HG03439 (cell line): ENCODE data around the gene ZNF160.

Experiments used
- ATAC-seq: cut with Tn5 transposase; IDR thresholded peaks from one replicate; pipeline ENCODE4 v1.9.1; 2021; ENCODE audit warnings: mild to moderate bottlenecking, moderate library complexity; ENCODE audit not compliant: unreplicated experiment

ZNF160 gene

DNA sequence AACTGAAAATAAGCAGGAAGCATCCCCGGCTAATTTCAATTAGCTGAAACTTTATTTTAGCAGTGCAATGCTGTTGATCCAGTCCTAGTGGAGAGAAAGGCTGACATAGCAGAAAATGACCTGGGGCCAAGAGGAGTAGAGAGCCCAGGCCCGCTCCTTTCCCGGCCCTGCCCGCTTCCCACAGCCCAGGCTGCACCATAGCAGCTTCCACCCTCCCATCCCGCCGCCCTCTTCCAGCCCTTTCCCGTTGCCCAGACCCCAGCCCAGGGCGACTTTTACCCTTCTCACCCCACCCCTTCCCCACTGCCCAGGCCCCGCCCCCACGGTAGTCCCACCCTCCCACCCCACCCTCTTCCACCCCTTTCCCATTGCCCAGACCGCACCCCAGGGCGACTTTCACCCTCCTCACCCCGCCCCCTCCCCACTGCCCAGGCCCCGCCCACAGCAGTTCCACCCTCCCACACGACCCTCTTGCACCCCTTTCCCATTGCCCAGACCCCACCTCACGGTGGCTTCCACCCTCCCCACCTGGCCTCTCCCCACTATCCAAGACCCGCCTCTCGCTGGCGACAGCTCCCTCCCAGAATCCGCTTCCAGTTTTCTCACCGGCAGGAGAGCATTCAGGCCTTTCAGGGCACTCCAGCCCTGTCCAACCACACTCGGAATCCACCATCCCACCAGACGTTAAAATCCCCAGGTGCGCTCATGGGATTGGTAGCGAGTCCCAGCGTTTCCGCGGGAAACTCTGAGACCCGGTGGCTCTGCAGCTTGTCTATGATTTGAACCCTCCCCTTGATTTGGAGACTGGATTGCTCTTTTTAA is 8.3 kb downstream of the ZNF160 start:
- ATAC-seq = no peak

DNA sequence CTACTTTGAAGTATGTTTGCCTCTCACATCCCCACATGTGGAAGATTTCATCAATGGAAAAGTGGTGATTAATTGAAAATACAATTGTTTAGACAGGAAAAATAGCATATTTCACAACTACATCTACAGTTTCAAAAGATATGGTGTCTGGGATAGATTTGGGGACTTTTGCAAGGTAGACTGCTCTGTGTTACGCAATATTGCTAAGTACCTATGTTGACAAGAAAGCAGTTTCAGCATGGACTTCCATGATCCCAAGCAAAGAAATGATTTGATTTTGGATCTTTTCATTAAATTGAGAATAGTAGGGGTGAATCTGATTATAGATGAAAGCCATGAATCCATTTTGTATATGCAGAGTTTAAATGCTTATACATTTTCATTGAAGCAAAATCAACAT is 10.5 kb downstream of the ZNF160 start:
- no peak for ATAC-seq

DNA sequence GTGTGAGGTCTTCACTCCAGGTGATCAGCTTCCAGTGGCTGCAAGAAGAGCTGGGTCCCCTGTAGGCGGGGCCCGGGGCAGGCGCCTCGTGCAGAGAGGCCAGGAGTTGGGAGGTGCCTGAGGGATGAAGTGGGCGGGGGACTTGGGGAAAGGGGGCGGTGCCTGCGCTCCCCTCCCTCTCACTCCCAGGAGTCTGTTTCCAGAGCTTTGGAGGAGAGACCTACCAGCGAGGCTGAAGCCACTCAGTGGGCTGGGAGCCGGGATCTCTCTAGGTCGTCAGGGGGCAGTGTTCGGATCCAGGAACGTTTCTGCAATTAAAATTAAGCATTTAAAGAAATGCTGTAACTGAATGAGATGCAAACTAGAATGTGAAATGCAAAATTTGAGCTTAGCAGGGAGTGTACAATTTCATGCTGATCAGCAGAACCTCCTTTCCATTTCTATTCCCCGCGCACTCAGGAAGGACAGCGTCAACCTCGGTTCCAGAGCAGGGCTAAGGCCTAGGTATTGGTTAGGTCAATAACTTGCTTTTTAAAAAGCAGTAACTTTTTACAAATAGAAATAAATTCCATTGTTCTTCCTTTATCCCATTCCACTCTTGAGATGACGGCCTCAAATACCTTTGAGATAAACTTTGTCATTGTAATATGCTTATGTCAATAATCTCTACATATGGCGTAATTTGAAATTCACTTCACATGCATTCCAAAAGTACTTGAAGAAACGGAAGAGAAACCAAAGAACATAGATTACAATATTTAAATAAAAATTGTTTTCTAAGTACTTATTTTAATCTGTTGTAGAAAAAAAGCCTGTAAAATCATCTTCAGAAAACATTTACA is 11.6 kb downstream of the ZNF160 start:
- ATAC-seq = no peak

DNA sequence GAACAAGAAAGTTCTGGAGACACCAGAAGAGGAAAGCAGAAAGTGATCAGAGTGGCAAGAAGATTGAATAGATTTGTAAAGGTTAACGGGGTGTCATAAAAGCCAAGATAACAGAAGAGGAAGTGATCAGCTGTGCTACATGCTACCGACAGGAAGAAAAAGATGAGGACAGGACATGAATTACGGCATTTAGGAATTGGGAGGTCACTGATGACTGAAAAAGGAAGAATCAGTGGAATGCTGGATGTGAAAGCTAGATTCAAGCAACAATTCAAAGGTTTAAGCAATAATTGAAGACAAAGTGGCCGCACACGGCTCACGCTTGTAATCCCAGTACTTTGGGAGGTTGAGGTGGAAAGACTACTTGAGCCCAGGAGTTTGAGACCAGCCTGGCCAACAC is 15.1 kb downstream of the ZNF160 start:
- ATAC-seq = no peak

DNA sequence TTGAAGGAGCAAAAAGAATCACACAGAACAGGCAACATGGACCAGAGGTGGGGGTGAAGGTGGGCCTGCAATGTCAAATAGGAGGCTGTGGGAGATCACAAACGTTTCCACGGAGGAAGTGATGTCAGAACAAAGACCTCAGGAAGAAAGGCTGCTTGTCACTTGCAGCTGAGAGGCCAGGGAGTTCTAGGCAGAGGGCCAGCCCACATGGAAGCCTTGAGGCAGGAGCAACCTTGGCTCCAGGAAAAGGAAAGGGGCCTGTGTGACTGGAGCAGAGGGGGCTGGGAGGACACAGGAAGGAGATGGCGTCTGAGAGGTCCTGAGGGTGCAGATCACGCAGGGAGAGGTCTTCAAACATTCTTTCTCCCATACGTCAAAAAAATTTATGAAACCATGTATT is 16.3 kb downstream of the ZNF160 start:
- ATAC-seq = no peak

DNA sequence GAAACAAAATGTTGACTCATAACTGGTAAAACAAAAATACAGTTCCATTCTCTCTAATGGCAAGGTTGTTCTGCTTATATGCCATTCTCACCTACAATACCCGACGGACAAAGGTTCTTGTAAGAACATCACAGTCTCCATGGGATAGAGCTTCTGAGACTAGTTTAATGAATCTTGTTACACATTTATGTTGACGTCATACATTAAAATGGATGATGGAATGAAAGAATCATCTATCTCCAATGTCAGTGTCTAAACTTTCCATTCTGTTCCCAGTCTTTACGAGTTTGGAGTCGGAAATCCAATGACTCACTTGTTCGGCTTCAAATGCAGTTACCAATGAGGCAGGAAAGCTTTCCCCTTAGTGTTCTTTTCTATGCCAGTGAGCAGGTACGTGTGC is 17.7 kb downstream of the ZNF160 start:
- ATAC-seq = no peak

DNA sequence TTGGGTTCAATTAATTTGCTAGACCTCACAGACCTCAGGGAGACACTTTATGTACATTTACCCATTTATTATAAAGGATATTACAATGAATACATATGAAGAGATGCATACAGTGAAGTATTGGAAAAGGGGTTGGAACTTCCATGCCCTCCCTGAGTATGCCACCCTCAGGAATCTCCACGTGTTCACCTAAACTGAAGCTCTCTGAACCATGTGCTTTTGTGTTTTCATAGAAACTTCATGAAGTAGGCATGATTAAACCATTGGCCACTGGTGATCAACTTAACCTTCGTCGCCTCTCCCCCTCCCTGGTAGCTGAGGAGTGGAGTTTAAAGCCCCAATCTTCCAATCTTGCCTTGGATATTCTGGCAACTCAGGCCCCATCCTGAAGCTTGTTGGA is 20.3 kb downstream of the ZNF160 start:
- no peak for ATAC-seq

DNA sequence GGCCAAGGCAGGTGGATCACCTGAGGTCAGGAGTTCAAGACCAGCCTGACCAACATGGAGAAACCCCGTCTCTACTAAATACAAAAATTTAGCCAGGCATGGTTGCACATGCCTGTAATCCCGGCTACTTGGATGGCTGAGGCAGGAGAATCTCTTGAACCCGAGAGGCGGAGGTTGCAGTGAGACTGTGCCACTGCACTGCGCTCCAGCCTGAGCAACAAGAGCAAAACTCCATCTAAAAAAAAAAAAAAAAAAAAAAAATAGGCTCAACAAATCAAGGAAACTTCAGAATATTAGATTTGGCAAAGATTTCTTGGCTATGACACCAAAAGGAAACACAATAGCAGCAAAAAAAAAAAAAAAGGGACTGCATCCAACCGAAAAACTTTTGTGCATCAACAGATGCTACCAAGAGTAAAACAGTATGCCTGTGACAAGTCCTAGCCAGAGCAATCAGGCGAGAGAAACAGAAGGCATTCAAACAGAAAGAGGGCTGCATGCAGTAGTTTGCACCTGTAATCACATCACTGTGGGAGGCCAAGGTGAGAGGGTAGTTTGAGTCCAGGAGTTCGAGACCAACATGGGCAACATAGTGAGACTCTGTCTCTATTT is 23.8 kb downstream of the ZNF160 start:
- ATAC-seq = no peak

DNA sequence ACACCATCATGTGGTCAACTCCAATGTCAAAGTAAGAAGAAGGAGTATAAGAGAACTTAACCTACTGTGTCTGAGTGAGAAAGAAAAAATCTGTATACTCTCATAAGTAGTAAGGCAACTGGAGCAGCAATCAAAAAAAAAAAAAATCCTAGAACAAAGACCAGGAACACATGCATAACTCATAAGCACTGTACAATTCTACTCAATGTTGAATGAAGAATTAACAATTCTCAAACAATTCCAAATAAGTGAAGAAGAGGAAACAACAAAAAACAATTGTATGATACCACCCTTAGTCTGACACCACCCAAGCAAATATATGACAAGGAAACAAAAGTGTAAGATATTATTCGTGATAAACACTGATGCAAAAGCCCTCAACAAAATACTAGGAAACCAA is 24.6 kb downstream of the ZNF160 start:
- no peak for ATAC-seq

DNA sequence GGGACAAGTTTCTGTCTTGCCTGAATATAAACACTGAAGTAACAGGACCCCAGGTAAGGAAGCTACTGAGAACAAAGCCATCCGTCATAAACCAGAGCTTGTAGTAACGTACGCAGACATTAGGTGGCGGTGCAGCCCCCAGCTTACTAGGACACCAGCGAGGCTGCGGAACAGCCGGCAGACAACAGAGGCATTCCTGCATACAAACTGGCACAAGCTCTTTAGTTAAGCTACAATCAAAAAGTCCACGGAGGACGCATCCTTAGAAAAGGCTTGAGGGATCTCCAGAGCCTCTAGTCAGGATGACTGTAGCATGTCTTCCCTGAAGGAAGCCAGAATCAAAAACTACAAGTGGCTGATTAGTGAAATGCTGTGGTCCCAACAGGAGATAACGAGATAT is 26.2 kb downstream of the ZNF160 start:
- ATAC-seq = no peak

DNA sequence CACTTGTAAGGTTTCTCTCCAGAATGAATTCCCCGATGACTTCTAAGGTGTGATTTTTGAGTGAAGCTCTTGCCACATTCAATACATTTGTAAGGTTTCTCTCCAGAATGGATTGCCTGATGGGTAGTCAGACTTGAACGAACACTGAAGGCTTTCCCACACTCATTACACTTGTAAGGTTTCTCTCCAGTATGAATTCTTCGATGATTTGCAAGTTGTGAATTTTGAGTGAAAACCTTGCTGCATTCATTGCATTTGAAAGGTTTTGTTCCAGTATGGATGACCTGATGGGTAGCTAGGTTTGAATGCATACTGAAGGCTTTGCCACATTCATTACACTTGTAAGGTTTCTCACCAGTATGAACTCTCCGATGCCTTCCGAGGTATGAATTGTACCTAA is 34.4 kb downstream of the ZNF160 start:
- ATAC-seq = no peak

DNA sequence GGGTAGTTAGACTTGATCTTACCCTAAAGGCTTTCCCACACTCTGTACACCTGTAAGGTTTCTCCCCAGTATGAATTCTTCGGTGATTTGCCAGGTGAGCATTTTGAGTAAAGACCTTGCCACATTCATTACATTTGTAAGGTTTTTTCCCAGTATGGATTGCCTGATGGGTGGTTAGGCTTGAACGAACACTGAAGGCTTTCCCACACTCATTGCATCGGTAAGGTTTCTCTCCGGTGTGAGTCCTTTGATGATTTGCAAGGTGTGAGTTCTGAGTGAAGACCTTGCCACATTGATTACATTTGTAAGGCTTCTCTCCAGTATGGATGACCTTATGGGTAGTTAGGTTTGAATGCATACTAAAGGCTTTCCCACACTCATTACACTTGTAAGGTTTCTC is 35.0 kb downstream of the ZNF160 start:
- ATAC-seq = no peak

DNA sequence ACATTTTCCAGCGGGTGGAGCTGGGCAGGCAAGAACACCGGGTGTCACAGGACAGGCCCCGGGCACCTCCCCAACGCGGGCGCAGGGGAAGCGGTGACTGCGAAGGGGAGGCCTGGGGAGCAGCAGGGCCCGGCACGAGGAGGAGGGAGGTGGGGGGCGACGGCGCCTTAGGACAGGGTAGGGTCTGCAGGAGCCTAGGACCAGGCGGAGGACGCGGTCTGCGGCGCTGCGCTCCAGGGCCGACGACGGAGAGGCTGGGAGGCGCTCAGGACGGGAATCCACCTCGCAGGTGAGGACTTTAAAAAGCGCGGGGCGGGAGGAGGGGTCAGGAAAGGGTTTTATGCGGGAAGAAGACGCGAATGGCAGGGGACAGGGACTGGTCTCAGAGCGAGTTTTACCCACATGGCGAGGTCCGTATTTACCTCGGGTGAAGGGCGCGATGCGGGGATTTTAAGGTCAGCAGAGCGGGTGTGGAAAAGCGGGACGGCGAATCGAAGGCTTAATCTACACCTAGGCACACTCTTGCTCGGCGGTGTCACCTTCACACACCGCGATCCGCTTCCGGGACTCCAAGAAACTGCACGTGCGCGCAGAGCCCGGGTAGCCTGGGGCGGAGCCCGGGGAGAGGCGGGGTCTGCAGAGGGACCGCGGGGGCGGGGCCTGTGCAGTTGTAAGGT is 45.2 kb downstream of the ZNF160 start:
- ATAC-seq = no peak

DNA sequence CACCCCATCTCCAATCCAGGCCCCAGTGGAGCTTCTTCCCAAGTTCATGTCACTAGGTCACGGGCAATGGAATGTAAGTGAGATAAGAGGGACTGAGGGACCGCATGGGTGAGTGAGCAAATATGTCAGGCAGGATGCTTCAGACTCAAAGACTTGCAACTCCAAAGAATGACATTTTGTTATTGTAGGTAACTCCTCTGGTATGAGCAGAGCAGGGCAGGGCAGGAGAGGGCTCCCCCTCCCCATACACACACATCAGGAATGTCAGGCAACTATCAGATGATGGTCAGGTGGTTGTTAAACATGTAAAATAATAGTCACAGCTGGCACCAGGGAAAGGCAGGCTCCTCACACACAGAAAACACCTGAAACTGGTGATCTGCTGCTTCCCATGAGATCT is 48.1 kb downstream of the ZNF160 start:
- no peak for ATAC-seq

DNA sequence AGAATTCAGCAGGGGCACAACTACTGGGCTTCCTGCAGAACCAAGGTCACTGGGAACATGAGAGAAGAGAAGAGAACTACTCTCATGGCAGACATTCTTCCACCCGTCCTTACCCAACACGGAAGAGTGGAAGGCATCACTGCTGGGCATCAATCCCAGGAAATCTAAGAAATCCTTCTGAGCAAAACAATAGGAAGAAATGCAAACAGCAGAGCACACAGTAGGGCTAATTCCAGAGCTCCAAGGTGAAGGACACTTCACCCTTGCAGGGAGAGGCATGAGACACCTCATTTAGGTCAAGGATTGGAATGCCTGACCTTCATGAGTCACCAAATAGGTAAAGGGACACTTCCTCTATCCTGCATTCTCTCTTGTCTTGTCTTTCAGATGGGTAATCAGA is 55.8 kb downstream of the ZNF160 start:
- no peak for ATAC-seq

DNA sequence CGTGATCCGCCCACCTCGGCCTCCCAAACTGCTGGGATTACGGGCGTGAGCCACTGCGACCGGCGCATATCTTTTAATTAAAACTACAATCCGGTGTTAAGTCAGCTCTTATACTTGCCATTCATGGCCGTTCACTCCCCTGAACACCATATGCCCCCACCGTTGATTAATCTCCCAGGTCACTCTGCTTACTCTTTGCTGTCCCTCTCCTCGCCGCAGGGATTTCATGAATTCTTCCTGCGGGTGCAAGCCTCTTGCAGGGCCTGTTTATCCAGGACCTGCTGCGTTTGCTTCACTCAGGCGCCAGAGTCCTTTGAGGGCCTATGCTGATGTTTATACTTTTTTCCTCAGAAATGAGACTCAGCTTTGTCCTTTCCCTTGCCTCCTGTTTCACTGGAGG is 57.7 kb downstream of the ZNF160 start:
- ATAC-seq = no peak

DNA sequence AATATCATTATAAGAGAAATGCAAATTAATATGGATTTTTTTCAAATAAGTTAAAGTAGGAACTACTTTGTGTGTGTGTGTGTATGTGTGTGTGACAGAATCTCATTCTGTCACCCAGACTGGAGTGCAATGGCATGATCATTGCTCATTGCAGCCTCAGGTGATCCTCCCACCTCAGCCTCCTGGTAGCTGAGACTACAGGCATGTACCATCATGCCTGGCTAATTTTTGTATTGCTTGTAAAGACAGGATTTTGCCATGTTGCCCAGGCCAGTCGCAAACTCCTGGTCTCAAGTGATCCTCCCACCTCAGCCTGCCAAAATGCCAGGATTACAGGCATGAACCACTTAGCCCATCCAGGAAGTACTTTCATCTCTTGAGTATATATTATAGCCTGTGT is 61.9 kb downstream of the ZNF160 start:
- no peak for ATAC-seq

DNA sequence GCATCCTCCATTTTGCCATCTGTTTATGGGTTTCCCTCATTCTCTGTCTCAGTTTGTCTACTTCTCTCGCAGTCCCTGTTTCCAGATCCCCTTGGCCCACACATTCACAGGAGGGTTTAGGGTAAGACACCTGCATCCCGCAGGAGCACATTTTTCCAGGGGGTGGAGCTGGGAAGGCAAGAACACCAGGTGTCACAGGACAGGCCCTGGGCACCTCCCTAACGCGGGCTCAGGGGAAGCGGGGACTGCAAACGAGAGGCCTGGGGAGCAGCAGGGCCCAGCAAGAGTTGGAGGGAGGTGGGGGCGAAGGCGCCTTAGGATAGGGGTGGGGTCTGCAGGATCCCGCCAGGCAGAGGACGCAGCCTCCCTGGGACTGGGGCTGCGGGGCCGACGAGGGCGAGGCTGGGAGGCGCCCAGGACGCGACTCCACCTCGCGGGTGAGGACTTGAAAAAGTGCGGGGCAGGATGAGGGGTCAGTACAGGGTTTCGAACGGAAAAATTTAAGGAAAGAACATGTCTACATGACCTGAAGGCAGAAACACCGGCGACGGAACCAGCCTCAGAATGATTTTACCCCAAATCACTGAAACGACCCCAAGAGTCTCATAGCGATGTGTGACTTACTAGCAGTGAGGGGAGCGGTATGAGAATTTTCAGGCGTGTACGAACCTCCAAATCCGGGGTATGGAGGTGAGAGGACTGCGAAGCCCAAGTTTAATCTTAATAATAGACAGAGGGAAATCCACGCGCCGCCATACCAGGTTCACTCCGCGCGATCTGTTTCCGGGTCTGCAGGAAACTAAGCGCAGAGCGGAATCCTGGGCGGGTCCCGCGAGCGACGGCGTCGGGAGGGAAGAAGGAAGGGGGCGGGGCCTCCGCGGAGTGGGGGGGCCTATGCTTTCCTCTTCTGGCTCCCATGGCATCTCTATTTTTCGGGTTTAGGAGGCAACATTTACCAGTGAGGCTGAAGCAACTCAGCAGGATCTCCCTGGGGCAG is 65.8 kb downstream of the ZNF160 start:
- ATAC-seq = no peak

DNA sequence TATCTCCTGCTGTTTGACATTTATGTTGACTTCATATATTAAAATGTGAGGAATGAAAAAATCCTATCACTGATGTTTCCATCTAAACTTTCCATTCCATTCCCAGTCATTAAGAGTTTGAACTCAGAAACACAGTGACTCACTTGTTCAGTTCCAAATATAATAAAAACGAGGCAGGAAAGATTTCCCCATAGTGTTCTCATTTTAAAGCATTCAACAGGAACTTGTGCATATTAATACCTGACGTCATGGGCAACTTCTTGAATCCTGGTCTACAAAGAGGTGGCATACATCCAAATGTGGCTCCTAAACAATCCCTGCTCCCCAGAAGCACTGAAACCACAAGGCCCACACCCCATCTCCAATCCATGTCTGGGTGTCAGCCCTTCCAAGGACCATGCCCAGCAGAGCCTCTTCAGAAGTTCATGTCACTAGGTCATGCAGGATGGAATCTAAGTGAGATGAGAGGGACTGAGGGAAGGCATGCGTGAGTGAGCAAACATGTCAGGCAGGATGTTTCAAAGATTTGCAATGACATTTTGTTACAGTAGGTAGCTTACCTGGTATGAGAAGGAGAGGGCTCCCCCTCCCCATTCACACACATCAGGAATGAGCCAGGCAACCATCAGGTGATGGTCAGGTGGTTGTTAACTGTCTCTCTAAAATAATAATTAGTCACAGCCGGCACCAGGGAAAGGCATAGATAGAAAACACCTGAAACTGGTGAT is 68.1 kb downstream of the ZNF160 start:
- no peak for ATAC-seq
